ENCODE results near the gene NOSTRIN. TPM values are rescaled to one million over a fixed set of nuclear protein-coding genes. Genes with fewer than 3 reads are reported as not detected.

The NOSTRIN gene
- total and polyA plus RNA-seq, 3 donors from 2014 or later: 28.9 to 99.8 (median 93.8) TPM

DNA sequence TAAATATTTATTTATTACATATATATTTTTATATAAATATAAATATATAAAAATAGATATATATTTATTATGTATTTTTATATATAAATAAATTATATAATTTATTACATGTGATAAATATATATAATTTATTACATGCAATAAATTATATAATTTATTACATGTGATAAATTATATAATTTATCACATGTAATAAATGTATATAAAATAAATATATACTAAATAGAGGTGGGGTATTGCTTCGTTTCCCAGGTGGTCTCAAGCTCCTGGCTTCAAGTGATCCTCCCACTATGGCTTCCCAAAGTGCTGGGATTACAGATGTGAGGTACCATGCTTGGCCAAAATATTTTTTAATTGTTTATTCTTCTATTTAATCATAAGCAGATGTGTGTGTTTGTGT is 95.0 kb downstream of the NOSTRIN start:
- no peaks in the 10 kb centered on the region for H3K4me1 ChIP-seq
- intact Hi-C loops (cut with DNase I; ENCODE audit: low total_unique reads): no loop called here
- 62 to 87% methylated on average over 1 of the region's 1 CpG for WGBS, 2 donors
- H3K36me3 ChIP-seq (ENCODE audit: low read depth, missing control alignments): no peaks in the 10 kb centered on the region
- no peak overlapping the region for H3K27ac ChIP-seq
- DNase-seq: no peak
- TF ChIP-seq, protein P1, sequence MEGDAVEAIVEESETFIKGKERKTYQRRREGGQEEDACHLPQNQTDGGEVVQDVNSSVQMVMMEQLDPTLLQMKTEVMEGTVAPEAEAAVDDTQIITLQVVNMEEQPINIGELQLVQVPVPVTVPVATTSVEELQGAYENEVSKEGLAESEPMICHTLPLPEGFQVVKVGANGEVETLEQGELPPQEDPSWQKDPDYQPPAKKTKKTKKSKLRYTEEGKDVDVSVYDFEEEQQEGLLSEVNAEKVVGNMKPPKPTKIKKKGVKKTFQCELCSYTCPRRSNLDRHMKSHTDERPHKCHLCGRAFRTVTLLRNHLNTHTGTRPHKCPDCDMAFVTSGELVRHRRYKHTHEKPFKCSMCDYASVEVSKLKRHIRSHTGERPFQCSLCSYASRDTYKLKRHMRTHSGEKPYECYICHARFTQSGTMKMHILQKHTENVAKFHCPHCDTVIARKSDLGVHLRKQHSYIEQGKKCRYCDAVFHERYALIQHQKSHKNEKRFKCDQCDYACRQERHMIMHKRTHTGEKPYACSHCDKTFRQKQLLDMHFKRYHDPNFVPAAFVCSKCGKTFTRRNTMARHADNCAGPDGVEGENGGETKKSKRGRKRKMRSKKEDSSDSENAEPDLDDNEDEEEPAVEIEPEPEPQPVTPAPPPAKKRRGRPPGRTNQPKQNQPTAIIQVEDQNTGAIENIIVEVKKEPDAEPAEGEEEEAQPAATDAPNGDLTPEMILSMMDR (IDR thresholded peaks at IDR 0.05): no peak
- no peak for TF ChIP-seq POLR2A (IDR thresholded peaks at IDR 0.05)
- H3K9me3 ChIP-seq: no peaks in the 10 kb centered on the region
- H3K4me3 ChIP-seq: no peak overlapping the region
- no peaks in the 10 kb centered on the region for H3K27me3 ChIP-seq

DNA sequence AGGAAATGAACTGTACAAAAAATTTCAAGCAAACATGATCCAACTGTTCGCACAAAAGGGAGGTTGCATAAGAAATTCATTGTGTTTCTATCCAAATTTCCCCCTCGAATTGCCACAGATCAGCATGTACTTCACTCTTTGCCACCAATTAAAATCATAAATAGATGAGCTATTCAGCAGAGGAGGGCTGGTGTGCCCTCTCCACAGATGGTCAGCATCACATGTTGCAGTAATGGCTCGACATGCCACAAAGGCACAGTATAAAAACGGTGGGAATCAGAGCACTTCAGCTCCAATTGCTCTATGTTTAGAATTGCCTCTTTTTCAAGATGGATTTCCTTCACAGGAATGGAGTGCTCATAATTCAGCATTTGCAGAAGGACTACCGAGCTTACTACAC is 98.6 kb downstream of the NOSTRIN start, which contains the start of gene G6PC2:
G6PC2 (plus strand) TSS at position 289 of the 400 bp plus-strand sequence; CDS start at position 330, 41 bp downstream.
- intact Hi-C loops (cut with DNase I; ENCODE audit: low total_unique reads): no loop called here

DNA sequence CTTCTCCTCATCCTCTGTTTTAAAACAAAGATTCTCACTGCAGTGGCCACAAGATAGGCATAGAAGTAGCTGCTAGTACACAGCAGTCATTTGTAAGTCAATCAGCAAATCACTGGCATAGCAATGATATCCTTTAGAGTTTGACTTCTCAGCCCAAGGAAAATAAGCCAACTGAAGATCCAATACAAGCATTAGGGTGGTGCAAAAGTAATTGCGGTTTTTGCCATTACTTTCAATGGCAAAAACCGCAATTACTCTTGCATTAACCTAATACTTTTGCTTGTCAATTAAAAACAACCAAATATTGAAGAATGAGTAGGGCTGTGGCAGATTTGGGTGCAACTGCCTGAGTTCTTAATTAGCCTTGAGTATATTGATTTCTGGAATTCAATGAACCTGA is 101.5 kb downstream of the NOSTRIN start:
- TF ChIP-seq POLR2A (IDR thresholded peaks at IDR 0.05): no peak
- TF ChIP-seq, protein P1 (IDR thresholded peaks at IDR 0.05): no peak

More for the DNA sequence above, 98.6 kb downstream of the NOSTRIN start, which contains the start of gene G6PC2:
- no peaks in the 10 kb centered on the region for H3K27me3 ChIP-seq
- TF ChIP-seq, protein P1 (IDR thresholded peaks at IDR 0.05): no peak
- TF ChIP-seq POLR2A (IDR thresholded peaks at IDR 0.05): no peak
- no peak within 1 kb of the TSS for H3K27ac ChIP-seq
- no peaks in the 10 kb centered on the region for H3K9me3 ChIP-seq
- WGBS, 2 donors: 41 to 55% methylated on average over 5 of the region's 5 CpGs
- no peaks in the 10 kb centered on the region for H3K4me1 ChIP-seq
- DNase-seq: no peak
- H3K36me3 ChIP-seq (ENCODE audit: low read depth, missing control alignments): no peaks in the 10 kb centered on the region
- no peak within 1 kb of the TSS for H3K4me3 ChIP-seq

DNA sequence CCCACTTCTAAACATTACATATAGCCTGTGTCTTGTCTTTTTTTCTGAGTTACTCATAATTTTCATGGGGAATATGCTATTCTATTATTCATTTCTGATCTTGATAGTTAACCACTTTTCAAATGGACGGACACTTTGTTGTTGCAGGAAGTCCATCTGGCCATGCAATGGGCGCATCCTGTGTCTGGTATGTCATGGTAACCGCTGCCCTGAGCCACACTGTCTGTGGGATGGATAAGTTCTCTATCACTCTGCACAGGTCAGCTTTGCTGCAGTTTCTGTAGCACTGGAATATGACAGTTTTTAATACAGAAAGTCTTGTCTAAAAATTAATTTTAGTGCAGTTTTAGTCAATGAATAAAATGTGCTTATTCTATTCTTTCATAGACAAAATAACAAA is 101.9 kb downstream of the NOSTRIN start:
- H3K9me3 ChIP-seq: no peaks in the 10 kb centered on the region
- DNase-seq: no peak

More for the DNA sequence above, 101.5 kb downstream of the NOSTRIN start:
- Histone ChIP-seq H3K27me3 (no peaks in the 10 kb centered on the region), H3K9me3 (no peaks in the 10 kb centered on the region), H3K27ac (no peak overlapping the region), H3K4me1 (no peaks in the 10 kb centered on the region), H3K4me3 (no peak overlapping the region), H3K36me3 (ENCODE audit: low read depth, missing control alignments) (no peaks in the 10 kb centered on the region)
- intact Hi-C loops (cut with DNase I; ENCODE audit: low total_unique reads): no loop called here
- no peak for DNase-seq
- 83 to 97% methylated on average over 2 of the region's 2 CpGs for WGBS, 2 donors

More for the DNA sequence above, 101.9 kb downstream of the NOSTRIN start:
- H3K4me3 ChIP-seq: no peak overlapping the region
- no peak for TF ChIP-seq POLR2A (IDR thresholded peaks at IDR 0.05)
- TF ChIP-seq, protein P1 (IDR thresholded peaks at IDR 0.05): no peak
- no peaks in the 10 kb centered on the region for H3K4me1 ChIP-seq
- H3K27ac ChIP-seq: no peak overlapping the region
- no peaks in the 10 kb centered on the region for H3K27me3 ChIP-seq
- WGBS, 2 donors: 89 to 96% methylated on average over 3 of the region's 3 CpGs
- no peaks in the 10 kb centered on the region for H3K36me3 ChIP-seq (ENCODE audit: low read depth, missing control alignments)
- intact Hi-C loops (cut with DNase I; ENCODE audit: low total_unique reads): no loop called here
